Caco-2 (cell line): ENCODE measurements around the gene DDOST. TPM values are rescaled to one million over a fixed set of nuclear protein-coding genes. Genes with fewer than 3 reads are reported as not detected.

ENCODE experiments used
- BruUV-seq: library from RNA; stranded (reverse); fragments of 400-500 nt; replicated peaks from 2 replicates; lab custom pipeline; 2021; lab: Mats Ljungman, UMichigan
- CTCF ChIA-PET: fragments of 300-600 bp; sonication (Branson Sonifier 250); formaldehyde crosslinking; loops from one replicate; lab custom pipeline; 2022; ENCODE audit warnings: antibody characterized with exemption; lab: Charles Lee
- POLR2A ChIA-PET: fragments of 300-600 bp; sonication (Branson Sonifier 250); formaldehyde crosslinking; loops from one replicate; lab custom pipeline; 2022; ENCODE audit warnings: antibody characterized with exemption; lab: Charles Lee
- DNase-seq, 2 experiments: peaks; one replicate each; pipeline versions ENCODE4 v3.0.0 to v3.0.0-alpha.2; 2020 to 2022
- H3K27me3 ChIP-seq: replicated peaks from 2 replicates; pipeline ENCODE4 v1.6.0; 2011; ENCODE audit warnings: low read length; ENCODE audit not compliant: control insufficient read depth, insufficient read depth
- H3K36me3 ChIP-seq: 2 replicates; pipeline ENCODE4 v1.5.1; 2011; ENCODE audit warnings: low read length; ENCODE audit not compliant: control insufficient read depth, insufficient read depth
- H3K4me1 ChIP-seq: fragments of 250-450 bp; sonication (Bioruptor Pico); 2 replicates; pipeline ENCODE4 v1.5.1; 2020; ENCODE audit warnings: mild to moderate bottlenecking
- H3K4me3 ChIP-seq: 2 replicates; pipeline ENCODE4 v1.5.1; 2011; ENCODE audit warnings: low read depth, mild to moderate bottlenecking, control low read depth, low read length
- H3K9me3 ChIP-seq: fragments of 250-450 bp; sonication (Bioruptor Pico); 2 replicates; pipeline ENCODE4 v1.5.1; 2020; ENCODE audit warnings: mild to moderate bottlenecking, moderate library complexity
- H3K27ac Mint-ChIP-seq: one replicate; pipeline ENCODE4 v1.8.0; 2022; ENCODE audit warnings: mixed read lengths; ENCODE audit not compliant: unreplicated experiment
- H3K27me3 Mint-ChIP-seq: one replicate; pipeline ENCODE4 v1.8.0; 2022; ENCODE audit warnings: mixed read lengths; ENCODE audit not compliant: insufficient read depth, unreplicated experiment
- H3K36me3 Mint-ChIP-seq: one replicate; pipeline ENCODE4 v1.8.0; 2022; ENCODE audit warnings: mild to moderate bottlenecking, mixed read lengths; ENCODE audit not compliant: insufficient read depth, unreplicated experiment
- H3K4me1 Mint-ChIP-seq: one replicate; pipeline ENCODE4 v1.8.0; 2022; ENCODE audit warnings: low read depth, mixed read lengths; ENCODE audit not compliant: unreplicated experiment
- H3K4me3 Mint-ChIP-seq: one replicate; pipeline ENCODE4 v1.8.0; 2022; ENCODE audit warnings: mild to moderate bottlenecking, moderate library complexity, mixed read lengths; ENCODE audit not compliant: unreplicated experiment
- H3K9me3 Mint-ChIP-seq: one replicate; pipeline ENCODE4 v1.8.0; 2022; ENCODE audit warnings: mixed read lengths; ENCODE audit not compliant: unreplicated experiment
- intact Hi-C: fragments of 100-400 bp; cut with micrococcal nuclease; formaldehyde crosslinking; loops from one replicate; pipeline ENCODE4 v1.10.0; 2022; ENCODE audit not compliant: unreplicated experiment
- total RNA-seq: library from RNA; stranded (reverse); gene quantifications from 2 replicates; pipeline ENCODE4 v1.2.3, GENCODE V29; 2022
- TF ChIP-seq, protein P1 (sequence below), 2 experiments: fragments of 200-600 bp in 1 of 2; IDR thresholded peaks; 1 replicate in 1 of 2; 2 replicates in 1 of 2; pipeline versions ENCODE4 v1.5.1 to v1.8.0; 2011 to 2022; ENCODE audit warnings: antibody characterized with exemption in 1 of 2, control low read depth in 1 of 2, inconsistent platforms in 1 of 2, low read depth in 1 of 2, low read length in 1 of 2, mild to moderate bottlenecking in 1 of 2, moderate library complexity in 1 of 2; ENCODE audit not compliant: insufficient read depth in 1 of 2, severe bottlenecking in 1 of 2, unreplicated experiment in 1 of 2

Gene DDOST
- total RNA-seq, 1 experiment from 2014 or later = 339 TPM

DNA sequence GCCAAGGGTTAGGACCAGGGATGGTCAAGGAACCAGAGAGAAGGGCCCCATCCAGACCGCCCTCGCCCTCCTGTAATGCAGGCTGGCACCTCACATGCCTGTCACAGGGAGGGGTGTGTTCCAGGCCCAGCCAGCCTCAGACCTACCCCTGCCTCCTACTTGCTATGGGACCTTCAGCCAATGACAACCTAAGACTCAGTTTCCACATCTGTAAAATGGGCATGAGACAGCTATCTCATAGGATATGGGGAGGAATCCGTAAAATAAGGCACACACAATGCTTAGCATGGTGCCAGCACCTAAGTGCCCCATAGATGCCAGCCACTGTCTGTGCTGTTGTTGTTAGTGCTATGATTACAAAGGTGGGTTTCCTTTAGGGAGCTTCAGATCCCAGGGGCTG lies 48.7 kb upstream of the DDOST start:
- H3K9me3 Mint-ChIP-seq = no peaks in the 10 kb centered on the region
- DNase-seq = no peak
- Histone ChIP-seq H3K4me3 (no peak overlapping the region), H3K9me3 (no peaks in the 10 kb centered on the region), H3K36me3 (no peaks in the 10 kb centered on the region), H3K27me3 (no peaks in the 10 kb centered on the region), H3K4me1 (no peaks in the 10 kb centered on the region)
- ChIA-PET CTCF (no interaction called here), POLR2A (no interaction called here)
- no peak overlapping the region for H3K27ac Mint-ChIP-seq
- H3K4me1 Mint-ChIP-seq = no peaks in the 10 kb centered on the region
- TF ChIP-seq, protein P1, sequence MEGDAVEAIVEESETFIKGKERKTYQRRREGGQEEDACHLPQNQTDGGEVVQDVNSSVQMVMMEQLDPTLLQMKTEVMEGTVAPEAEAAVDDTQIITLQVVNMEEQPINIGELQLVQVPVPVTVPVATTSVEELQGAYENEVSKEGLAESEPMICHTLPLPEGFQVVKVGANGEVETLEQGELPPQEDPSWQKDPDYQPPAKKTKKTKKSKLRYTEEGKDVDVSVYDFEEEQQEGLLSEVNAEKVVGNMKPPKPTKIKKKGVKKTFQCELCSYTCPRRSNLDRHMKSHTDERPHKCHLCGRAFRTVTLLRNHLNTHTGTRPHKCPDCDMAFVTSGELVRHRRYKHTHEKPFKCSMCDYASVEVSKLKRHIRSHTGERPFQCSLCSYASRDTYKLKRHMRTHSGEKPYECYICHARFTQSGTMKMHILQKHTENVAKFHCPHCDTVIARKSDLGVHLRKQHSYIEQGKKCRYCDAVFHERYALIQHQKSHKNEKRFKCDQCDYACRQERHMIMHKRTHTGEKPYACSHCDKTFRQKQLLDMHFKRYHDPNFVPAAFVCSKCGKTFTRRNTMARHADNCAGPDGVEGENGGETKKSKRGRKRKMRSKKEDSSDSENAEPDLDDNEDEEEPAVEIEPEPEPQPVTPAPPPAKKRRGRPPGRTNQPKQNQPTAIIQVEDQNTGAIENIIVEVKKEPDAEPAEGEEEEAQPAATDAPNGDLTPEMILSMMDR (IDR thresholded peaks at IDR 0.05; ENCODE audit: insufficient read depth in 1 of 2, low read depth in 1 of 2, low read length in 1 of 2, severe bottlenecking in 1 of 2, unreplicated experiment in 1 of 2) = no peak
- no peaks in the 10 kb centered on the region for H3K36me3 Mint-ChIP-seq
- H3K27me3 Mint-ChIP-seq = no peaks in the 10 kb centered on the region
- no peak overlapping the region for H3K4me3 Mint-ChIP-seq
- intact Hi-C loops = no loop called here
- no TSS peak for BruUV-seq

DNA sequence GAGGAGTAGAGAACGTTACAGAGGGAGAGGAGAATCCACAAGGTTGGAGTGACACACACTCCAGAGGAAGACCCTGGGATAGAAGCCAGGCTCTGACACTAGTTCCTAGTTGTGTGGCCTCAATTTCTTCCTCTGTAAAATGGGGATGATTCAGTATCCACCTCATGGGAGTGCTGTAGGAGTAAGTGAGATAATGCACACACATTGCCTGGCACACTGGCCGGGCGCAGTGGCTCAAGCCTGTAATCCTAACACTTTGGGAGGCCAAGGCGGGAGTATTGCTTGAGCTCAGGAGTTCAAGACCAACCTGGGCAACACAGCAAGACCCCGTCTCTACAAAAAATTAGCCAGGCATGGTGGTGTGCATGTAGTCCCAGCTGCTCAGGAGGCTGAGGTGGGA lies 47.7 kb upstream of the DDOST start:
- no peaks in the 10 kb centered on the region for H3K9me3 ChIP-seq
- Mint-ChIP-seq H3K27me3 (no peaks in the 10 kb centered on the region), H3K9me3 (no peaks in the 10 kb centered on the region), H3K27ac (no peak overlapping the region), H3K4me1 (no peaks in the 10 kb centered on the region), H3K36me3 (no peaks in the 10 kb centered on the region), H3K4me3 (no peak overlapping the region)
- TF ChIP-seq, protein P1 (IDR thresholded peaks at IDR 0.05; ENCODE audit: insufficient read depth in 1 of 2, low read depth in 1 of 2, low read length in 1 of 2, severe bottlenecking in 1 of 2, unreplicated experiment in 1 of 2) = no peak
- no peaks in the 10 kb centered on the region for H3K27me3 ChIP-seq
- BruUV-seq = no TSS peak
- ChIA-PET POLR2A (no interaction called here), CTCF (no interaction called here)
- H3K4me3 ChIP-seq = no peak overlapping the region
- intact Hi-C loops = no loop called here
- no peaks in the 10 kb centered on the region for H3K36me3 ChIP-seq
- no peak for DNase-seq
- no peaks in the 10 kb centered on the region for H3K4me1 ChIP-seq

DNA sequence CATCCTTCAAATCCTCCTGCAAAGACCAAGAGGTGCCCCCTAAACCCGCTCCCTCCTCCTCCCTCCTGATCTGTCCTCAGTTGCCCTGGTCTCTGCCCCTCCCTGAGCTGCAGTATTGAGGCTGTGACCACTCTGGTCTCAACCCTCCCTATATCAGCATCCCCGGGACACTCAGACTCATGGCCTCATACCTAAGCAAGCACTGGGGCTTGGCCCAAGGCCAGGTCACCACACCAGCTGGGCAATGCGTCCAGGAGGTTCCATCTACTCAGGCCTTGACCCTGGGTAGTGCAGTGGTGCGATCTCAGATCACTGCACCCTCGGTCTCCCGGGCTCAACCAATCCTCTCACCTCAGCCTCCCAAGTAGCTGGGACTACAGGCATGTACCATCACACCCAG lies 46.9 kb upstream of the DDOST start:
- H3K36me3 Mint-ChIP-seq = no peaks in the 10 kb centered on the region
- no peaks in the 10 kb centered on the region for H3K9me3 Mint-ChIP-seq
- no peaks in the 10 kb centered on the region for H3K4me1 Mint-ChIP-seq
- ChIA-PET POLR2A (no interaction called here), CTCF (interaction anchor here (1.3 kb wide), 1 partner anchor 11 kb away, joined by 7 read pairs; no protein-coding TSS in a partner anchor)
- no peak overlapping the region for H3K27ac Mint-ChIP-seq
- no TSS peak for BruUV-seq
- H3K27me3 ChIP-seq = no peaks in the 10 kb centered on the region
- H3K4me1 ChIP-seq = no peaks in the 10 kb centered on the region
- no peak overlapping the region for H3K4me3 Mint-ChIP-seq
- TF ChIP-seq, protein P1 (IDR thresholded peaks at IDR 0.05; ENCODE audit: insufficient read depth in 1 of 2, low read depth in 1 of 2, low read length in 1 of 2, severe bottlenecking in 1 of 2, unreplicated experiment in 1 of 2) = no peak
- no peak overlapping the region for H3K4me3 ChIP-seq
- H3K9me3 ChIP-seq = no peaks in the 10 kb centered on the region
- no peaks in the 10 kb centered on the region for H3K36me3 ChIP-seq
- no peaks in the 10 kb centered on the region for H3K27me3 Mint-ChIP-seq
- intact Hi-C loops = no loop called here
- DNase-seq = no peak
